Loucy (cell line): ENCODE data around the gene LGALS9C.
"Not testable (repeated sequence)": the region's sequence is repeated elsewhere in the genome, so short reads cannot be mapped to it uniquely, and the experiment has no call there.

Experiments
- H2AFZ ChIP-seq: fragments of 200-600 bp; sonication (generic); 2 replicates; pipeline ENCODE4 v1.6.0; 2016; ENCODE audit warnings: antibody characterized with exemption, mild to moderate bottlenecking, low read length, moderate library complexity
- H3F3A ChIP-seq: fragments of 200-600 bp; 2 replicates; pipeline ENCODE4 v1.6.0; 2016; ENCODE audit warnings: antibody characterized with exemption, low read depth, mild to moderate bottlenecking
- H3K27me3 ChIP-seq: fragments of 200-600 bp; sonication (generic); 2 replicates; pipeline ENCODE4 v1.6.1; 2014; ENCODE audit warnings: low read length, mild to moderate bottlenecking; ENCODE audit not compliant: insufficient read depth, poor library complexity, severe bottlenecking
- H3K36me3 ChIP-seq: fragments of 200-600 bp; sonication (generic); 2 replicates; pipeline ENCODE4 v1.6.1; 2016; ENCODE audit warnings: low read length; ENCODE audit not compliant: insufficient read depth
- H3K4me1 ChIP-seq: fragments of 200-600 bp; sonication (generic); 2 replicates; pipeline ENCODE4 v1.5.1; 2014; ENCODE audit warnings: low read length, mild to moderate bottlenecking; ENCODE audit not compliant: insufficient read depth, poor library complexity, severe bottlenecking
- H3K4me2 ChIP-seq: fragments of 200-600 bp; sonication (generic); 2 replicates; pipeline ENCODE4 v1.6.0; 2014; ENCODE audit warnings: antibody characterized with exemption, low read length, low read depth, mild to moderate bottlenecking; ENCODE audit not compliant: poor library complexity, severe bottlenecking
- H3K4me3 ChIP-seq: fragments of 200-600 bp; sonication (generic); 2 replicates; pipeline ENCODE4 v1.5.1; 2014; ENCODE audit warnings: low read length, mild to moderate bottlenecking, mixed read lengths; ENCODE audit not compliant: poor library complexity, severe bottlenecking
- H3K79me2 ChIP-seq: fragments of 200-600 bp; sonication (generic); 2 replicates; pipeline ENCODE4 v1.6.1; 2014; ENCODE audit warnings: low read length; ENCODE audit not compliant: insufficient read depth
- H3K9ac ChIP-seq: fragments of 200-600 bp; sonication (generic); 2 replicates; pipeline ENCODE4 v1.6.0; 2014; ENCODE audit warnings: mild to moderate bottlenecking, low read depth, low read length, moderate library complexity; ENCODE audit not compliant: poor library complexity, severe bottlenecking
- H3K9me2 ChIP-seq: fragments of 200-600 bp; sonication (generic); replicated peaks from 2 replicates; pipeline ENCODE4 v1.6.1; 2016; ENCODE audit warnings: low read depth, low read length, mixed read lengths
- H3K9me3 ChIP-seq: fragments of 200-600 bp; sonication (generic); 2 replicates; pipeline ENCODE4 v1.6.1; 2014; ENCODE audit warnings: mild to moderate bottlenecking, antibody characterized with exemption, low read length, low read depth; ENCODE audit not compliant: insufficient read depth
- H4K20me1 ChIP-seq: fragments of 200-600 bp; sonication (generic); 2 replicates; pipeline ENCODE4 v1.6.0; 2014; ENCODE audit warnings: antibody characterized with exemption, low read length, mild to moderate bottlenecking; ENCODE audit not compliant: insufficient read depth, poor library complexity, severe bottlenecking

Gene LGALS9C

GRCh38 chr17:18494250-18494768, 17.7 kb downstream of the LGALS9C start:
- not testable (repeated sequence) for H3K36me3 ChIP-seq

GRCh38 chr17:18497044-18497443, 20.5 kb downstream of the LGALS9C start:
- H3K9ac ChIP-seq, H3K9me3 ChIP-seq, H4K20me1 ChIP-seq, H3F3A ChIP-seq, H3K4me2 ChIP-seq, H3K4me3 ChIP-seq, H3K27me3 ChIP-seq, H3K9me2 ChIP-seq, H2AFZ ChIP-seq, H3K36me3 ChIP-seq, H3K4me1 ChIP-seq, H3K79me2 ChIP-seq: not testable (repeated sequence)

More at GRCh38 chr17:18494250-18494768, 17.7 kb downstream of the LGALS9C start:
- H3K9me3 ChIP-seq, H3K4me3 ChIP-seq, H3K9ac ChIP-seq, H4K20me1 ChIP-seq, H3K27me3 ChIP-seq, H2AFZ ChIP-seq, H3K4me2 ChIP-seq, H3K9me2 ChIP-seq, H3F3A ChIP-seq, H3K79me2 ChIP-seq, H3K4me1 ChIP-seq: not testable (repeated sequence)

- not testable (repeated sequence) for H3K27me3 ChIP-seq, H2AFZ ChIP-seq, H3K4me1 ChIP-seq, H3K9me2 ChIP-seq, H3K4me3 ChIP-seq, H3K9ac ChIP-seq, H4K20me1 ChIP-seq, H3K36me3 ChIP-seq, H3K9me3 ChIP-seq, H3F3A ChIP-seq, H3K79me2 ChIP-seq, H3K4me2 ChIP-seq
Measured at GRCh38 chr17:18499100-18499499, 22.5 kb downstream of the LGALS9C start.

GRCh38 chr17:18499756-18500155, 23.2 kb downstream of the LGALS9C start:
- not testable (repeated sequence) for H3K9me2 ChIP-seq, H3K79me2 ChIP-seq, H3F3A ChIP-seq, H3K27me3 ChIP-seq, H3K4me3 ChIP-seq, H4K20me1 ChIP-seq, H2AFZ ChIP-seq, H3K4me1 ChIP-seq, H3K4me2 ChIP-seq, H3K9me3 ChIP-seq, H3K36me3 ChIP-seq, H3K9ac ChIP-seq

- H3K36me3 ChIP-seq, H3F3A ChIP-seq, H3K27me3 ChIP-seq, H4K20me1 ChIP-seq, H3K9me3 ChIP-seq, H3K9ac ChIP-seq, H3K4me3 ChIP-seq, H3K9me2 ChIP-seq, H3K79me2 ChIP-seq, H3K4me2 ChIP-seq, H3K4me1 ChIP-seq, H2AFZ ChIP-seq: not testable (repeated sequence)
Measured at GRCh38 chr17:18500281-18500680, 23.7 kb downstream of the LGALS9C start.

- not testable (repeated sequence) for H3K27me3 ChIP-seq, H3K4me1 ChIP-seq, H3K79me2 ChIP-seq, H2AFZ ChIP-seq, H3K4me2 ChIP-seq, H3K4me3 ChIP-seq, H3F3A ChIP-seq, H3K9me3 ChIP-seq, H3K9me2 ChIP-seq, H3K36me3 ChIP-seq, H4K20me1 ChIP-seq, H3K9ac ChIP-seq
Measured at GRCh38 chr17:18500816-18501215, 24.2 kb downstream of the LGALS9C start.

GRCh38 chr17:18503221-18503620, 26.6 kb downstream of the LGALS9C start:
- H3K9me2 ChIP-seq, H3K4me3 ChIP-seq, H3K79me2 ChIP-seq, H3F3A ChIP-seq, H3K9ac ChIP-seq, H3K4me2 ChIP-seq, H3K9me3 ChIP-seq, H3K4me1 ChIP-seq, H4K20me1 ChIP-seq, H3K36me3 ChIP-seq, H3K27me3 ChIP-seq, H2AFZ ChIP-seq: not testable (repeated sequence)

- not testable (repeated sequence) for H3K9ac ChIP-seq, H3K9me2 ChIP-seq, H3K27me3 ChIP-seq, H4K20me1 ChIP-seq, H3K4me3 ChIP-seq, H2AFZ ChIP-seq, H3K79me2 ChIP-seq, H3K36me3 ChIP-seq, H3F3A ChIP-seq, H3K4me1 ChIP-seq, H3K9me3 ChIP-seq, H3K4me2 ChIP-seq
Measured at GRCh38 chr17:18507729-18508128, 31.1 kb downstream of the LGALS9C start.
